Chondrocyte (in vitro differentiated cells): ENCODE measurements around the gene PRDX3. TPM values are rescaled to one million over a fixed set of nuclear protein-coding genes. Genes with fewer than 3 reads are reported as not detected.
A peak's percentile ranks its signal among the peaks of the same experiment; 100 is the strongest.
"Not testable (repeated sequence)": the region's sequence is repeated elsewhere in the genome, so short reads cannot be mapped to it uniquely, and the experiment has no call there.

Experiments
- DNase-seq: peaks from one replicate; pipeline ENCODE4 v3.0.0; 2021; ENCODE audit warnings: mixed read lengths, low spot score
- H3K27ac Mint-ChIP-seq: one replicate; pipeline ENCODE4 v1.8.0; 2021; ENCODE audit warnings: mild to moderate bottlenecking, moderate library complexity, mixed read lengths; ENCODE audit not compliant: unreplicated experiment
- H3K27me3 Mint-ChIP-seq: 2 replicates; pipeline ENCODE4 v1.8.0; 2021; ENCODE audit warnings: low read depth, mixed read lengths
- H3K36me3 Mint-ChIP-seq: 2 replicates; pipeline ENCODE4 v1.8.0; 2021; ENCODE audit warnings: low read depth, mixed read lengths
- H3K4me1 Mint-ChIP-seq: 2 replicates; pipeline ENCODE4 v1.8.0; 2021; ENCODE audit warnings: low read depth, mild to moderate bottlenecking, mixed read lengths
- H3K4me3 Mint-ChIP-seq: one replicate; pipeline ENCODE4 v1.8.0; 2021; ENCODE audit warnings: mild to moderate bottlenecking, moderate library complexity, mixed read lengths; ENCODE audit not compliant: unreplicated experiment
- H3K9me3 Mint-ChIP-seq: 2 replicates; pipeline ENCODE4 v1.8.0; 2021; ENCODE audit warnings: low read depth, mixed read lengths
- CTCF ChIP-seq: fragments of 200-600 bp; sonication (generic); IDR thresholded peaks from 2 replicates; pipeline ENCODE4 v1.5.0; 2021; ENCODE audit warnings: antibody characterized with exemption, mild to moderate bottlenecking, moderate library complexity
- total RNA-seq: library from RNA; stranded (reverse); gene quantifications from 3 replicates; pipeline ENCODE4 v1.2.1, GENCODE V29; 2021

The PRDX3 gene
- total RNA-seq, 1 donor from 2014 or later: 79.2 TPM

GRCh38 chr10:119138346-119139306, 40.0 kb downstream of the PRDX3 start:
- no peak for TF ChIP-seq CTCF
- no peak for DNase-seq
- Mint-ChIP-seq H3K27ac (no peak overlapping the region), H3K4me3 (no peak overlapping the region), H3K36me3 (peaks cover 8% of the 10 kb centered on the region), H3K27me3 (no peaks in the 10 kb centered on the region), H3K9me3 (no peaks in the 10 kb centered on the region), H3K4me1 (peaks cover 7% of the 10 kb centered on the region)

- H3K36me3 Mint-ChIP-seq, DNase-seq, H3K4me1 Mint-ChIP-seq, H3K27me3 Mint-ChIP-seq, H3K9me3 Mint-ChIP-seq, H3K27ac Mint-ChIP-seq, H3K4me3 Mint-ChIP-seq: not testable (repeated sequence)
- TF ChIP-seq CTCF: peak; percentile 34
Measured at GRCh38 chr10:119137878-119138277, 40.7 kb downstream of the PRDX3 start.

- no peak for TF ChIP-seq CTCF
- DNase-seq: peak; percentile 4
- no peaks in the 10 kb centered on the region for H3K27me3 Mint-ChIP-seq
- H3K27ac Mint-ChIP-seq: no peak overlapping the region
- H3K4me1 Mint-ChIP-seq: peaks cover 14% of the 10 kb centered on the region
- H3K36me3 Mint-ChIP-seq: peaks cover 20% of the 10 kb centered on the region
- H3K9me3 Mint-ChIP-seq: no peaks in the 10 kb centered on the region
- H3K4me3 Mint-ChIP-seq: no peak overlapping the region
Measured at GRCh38 chr10:119136084-119136483, 42.5 kb downstream of the PRDX3 start.

- DNase-seq: no peak
- peaks cover 24% of the 10 kb centered on the region for H3K36me3 Mint-ChIP-seq
Measured at GRCh38 chr10:119135513-119135881, 43.1 kb downstream of the PRDX3 start.

GRCh38 chr10:119133949-119134348, 44.7 kb downstream of the PRDX3 start:
- H3K4me1 Mint-ChIP-seq: peaks cover 22% of the 10 kb centered on the region
- no peaks in the 10 kb centered on the region for H3K27me3 Mint-ChIP-seq
- no peak overlapping the region for H3K4me3 Mint-ChIP-seq
- TF ChIP-seq CTCF: no peak
- H3K9me3 Mint-ChIP-seq: no peaks in the 10 kb centered on the region
- no peak overlapping the region for H3K27ac Mint-ChIP-seq
- peaks cover 36% of the 10 kb centered on the region for H3K36me3 Mint-ChIP-seq
- DNase-seq: no peak

More at GRCh38 chr10:119135513-119135881, 43.1 kb downstream of the PRDX3 start:
- H3K9me3 Mint-ChIP-seq: no peaks in the 10 kb centered on the region
- H3K4me1 Mint-ChIP-seq: peaks cover 20% of the 10 kb centered on the region
- no peaks in the 10 kb centered on the region for H3K27me3 Mint-ChIP-seq
- no peak for TF ChIP-seq CTCF
- H3K27ac Mint-ChIP-seq: peak overlapping the region; percentile 64
- no peak overlapping the region for H3K4me3 Mint-ChIP-seq
